HepG2 (cell line): ENCODE data around the gene CNOT6. TPM values are rescaled to one million over a fixed set of nuclear protein-coding genes. Genes with fewer than 3 reads are reported as not detected.

Source experiments
- ATAC-seq: fragments of 200-7000 bp; cut with Tn5 transposase; 3 replicates; pipeline ENCODE4 v1.9.1; 2020; ENCODE audit warnings: mild to moderate bottlenecking, moderate library complexity
- BruUV-seq: library from RNA; stranded (reverse); fragments of 400-500 nt; replicated peaks from 2 replicates; lab custom pipeline; 2021; lab: Mats Ljungman, UMichigan
- CTCF ChIA-PET: fragments of 300-600 bp; formaldehyde crosslinking; extraction: SDS; loops from one replicate; lab custom pipeline; 2021; ENCODE audit warnings: low total read pairs, inconsistent platforms, low intra/inter-chr PET ratio; lab: Yijun Ruan, JAX
- POLR2A ChIA-PET: fragments of 350-600 bp; sonication (Branson Sonifier 250); formaldehyde crosslinking; loops from one replicate; lab custom pipeline; 2020; ENCODE audit warnings: antibody characterized with exemption, inconsistent platforms; lab: Yijun Ruan, JAX
- DNase-seq: peaks from one replicate; pipeline ENCODE4 v3.0.0-alpha.2; 2015; ENCODE audit warnings: low spot score
- FAIRE-seq: peaks from 3 replicates; lab custom pipeline; 2011; peaks lifted over from hg19 to GRCh38; lab: Jason Lieb, UNC
- H2AFZ ChIP-seq: one replicate; pipeline ENCODE4 v1.6.1; 2011; ENCODE audit warnings: low read length, inconsistent platforms
- H3K27ac ChIP-seq: fragments of 300-600 bp; 3 replicates; pipeline ENCODE4 v1.8.0; 2011; ENCODE audit warnings: mixed run types, mild to moderate bottlenecking, mixed read lengths, low read length, inconsistent platforms; ENCODE audit not compliant: insufficient read depth; ENCODE audit errors: extremely low read length
- H3K27me3 ChIP-seq, 2 experiments: fragments of 200-600 bp in 1 of 2; 2 replicates in 1 of 2; 3 replicates in 1 of 2; pipeline versions ENCODE4 v1.6.0 to v1.8.0; 2011; ENCODE audit warnings: low read length in 2 of 2, mild to moderate bottlenecking in 2 of 2, moderate library complexity in 2 of 2, inconsistent platforms in 1 of 2; ENCODE audit not compliant: insufficient read depth in 2 of 2, control insufficient read depth in 1 of 2
- H3K36me3 ChIP-seq, 2 experiments: fragments of 200-600 bp in 1 of 2; replicated peaks in 1 of 2; 2 replicates in 1 of 2; 3 replicates in 1 of 2; pipeline versions ENCODE4 v1.5.1 to v1.8.0; 2011; ENCODE audit warnings: low read length in 2 of 2, inconsistent platforms in 1 of 2; ENCODE audit not compliant: insufficient read depth in 2 of 2, control insufficient read depth in 1 of 2
- H3K4me1 ChIP-seq: 2 replicates; pipeline ENCODE4 v1.5.1; 2012; ENCODE audit warnings: low read length, inconsistent platforms; ENCODE audit not compliant: insufficient read depth
- H3K4me2 ChIP-seq: 2 replicates; pipeline ENCODE4 v1.6.0; 2011; ENCODE audit warnings: low read depth, low read length, inconsistent platforms
- H3K4me3 ChIP-seq, 3 experiments: fragments of 200-600 bp in 1 of 3; sonication (generic), shearing (Covaris generic) in 1 of 3; replicated peaks in 1 of 3; 2 replicates each; pipeline ENCODE4 v1.5.1; 2011 to 2016; ENCODE audit warnings: low read length in 3 of 3, inconsistent platforms in 2 of 3, low read depth in 2 of 3, mild to moderate bottlenecking in 2 of 3, control low read depth in 1 of 3, mixed read lengths in 1 of 3; ENCODE audit not compliant: insufficient read depth in 1 of 3
- H3K79me2 ChIP-seq: one replicate; pipeline ENCODE4 v1.6.1; 2011; ENCODE audit warnings: low read length, inconsistent platforms; ENCODE audit not compliant: insufficient read depth
- H3K9ac ChIP-seq: 2 replicates; pipeline ENCODE4 v1.6.0; 2011; ENCODE audit warnings: mild to moderate bottlenecking, low read depth, low read length, inconsistent platforms; ENCODE audit not compliant: insufficient read depth
- H3K9me3 ChIP-seq: 2 replicates; pipeline ENCODE4 v1.5.1; 2012; ENCODE audit warnings: mild to moderate bottlenecking, low read length
- H4K20me1 ChIP-seq: 2 replicates; pipeline ENCODE4 v1.6.0; 2011; ENCODE audit warnings: inconsistent platforms, mild to moderate bottlenecking, low read length, moderate library complexity; ENCODE audit not compliant: insufficient read depth
- AKAP8 ChIP-seq: sonication (generic); formaldehyde crosslinking; IDR thresholded peaks from 2 replicates; pipeline ENCODE4 v1.5.1; 2020; ENCODE audit warnings: mild to moderate bottlenecking, missing genetic modification reagents
- EHMT2 ChIP-seq: fragments of 200-600 bp; sonication (generic); IDR thresholded peaks from 2 replicates; pipeline ENCODE4 v1.7.0; 2017; ENCODE audit warnings: antibody characterized with exemption, low read depth, low read length, borderline replicate concordance
- ETV5 ChIP-seq: IDR thresholded peaks from 2 replicates; pipeline ENCODE4 v1.6.1; 2018; ENCODE audit warnings: missing biosample characterization, missing genetic modification reagents, inconsistent platforms, borderline replicate concordance
- SMARCE1 ChIP-seq: fragments of 450-650 bp; IDR thresholded peaks from 2 replicates; pipeline ENCODE4 v1.6.1; 2017; ENCODE audit warnings: borderline replicate concordance
- SMYD3 ChIP-seq: sonication (generic); formaldehyde crosslinking; IDR thresholded peaks from 2 replicates; pipeline ENCODE4 v1.8.1; 2023; ENCODE audit warnings: mild to moderate bottlenecking, missing genetic modification reagents
- THAP7 ChIP-seq: sonication (generic); formaldehyde crosslinking; IDR thresholded peaks from 2 replicates; pipeline ENCODE4 v1.8.1; 2023; ENCODE audit warnings: mild to moderate bottlenecking, missing genetic modification reagents
- ZNF251 ChIP-seq: sonication (generic); formaldehyde crosslinking; IDR thresholded peaks from 2 replicates; pipeline ENCODE4 v1.9.0; 2021; ENCODE audit warnings: mild to moderate bottlenecking, missing genetic modification reagents
- ZNF383 ChIP-seq: sonication (generic); formaldehyde crosslinking; IDR thresholded peaks from 2 replicates; pipeline ENCODE4 v1.4.0; 2020; ENCODE audit warnings: missing genetic modification reagents, mild to moderate bottlenecking, borderline replicate concordance
- ZNF598 ChIP-seq: sonication (generic); formaldehyde crosslinking; IDR thresholded peaks from 2 replicates; pipeline ENCODE4 v1.5.1; 2020; ENCODE audit warnings: mild to moderate bottlenecking, missing genetic modification reagents, borderline replicate concordance
- WGBS: methylation state at CpG from one replicate; pipeline ENCODE4 v1.1.6; 2017; ENCODE audit warnings: low lambda C conversion rate; 5-methylcytosine and 5-hydroxymethylcytosine counted together
- in situ Hi-C: cut with HindIII; loops from 2 replicates; pipeline ENCODE4 v1.10.0; 2017; ENCODE audit warnings: low pct_unique_long_range_greater_than_20kb; ENCODE audit not compliant: extremely low pct_ligation_motif_present
- intact Hi-C: fragments of 100-400 bp; cut with micrococcal nuclease; formaldehyde crosslinking; loops from one replicate; pipeline ENCODE4 v1.10.0; 2022; ENCODE audit not compliant: unreplicated experiment
- polyA plus RNA-seq, 8 experiments: library from polyadenylated mRNA; depleted of rRNA in 3 of 8; stranded (reverse) in 7 of 8; unstranded in 1 of 8; fragments of >200 nt; fragmentation: Illumina TruSeq in 4 of 8; extraction: Trizol in 4 of 8; gene quantifications; 2 replicates each; pipeline versions ENCODE4 v1.2.1 to v1.2.3, GENCODE V29; 2011 to 2016; ENCODE audit warnings: low read depth in 4 of 8, missing spikeins in 1 of 8, mixed read lengths in 1 of 8; ENCODE audit not compliant: insufficient read depth in 1 of 8
- total RNA-seq, 5 experiments: library from RNA; depleted of rRNA; stranded (reverse); fragments of >200 nt; fragmentation: Illumina TruSeq; extraction: Trizol; gene quantifications; 2 replicates each; pipeline ENCODE4 v1.2.3, GENCODE V29; 2016; ENCODE audit warnings: low read depth in 1 of 5
- TF ChIP-seq, protein P1 (sequence below): sonication (generic); formaldehyde crosslinking; IDR thresholded peaks from 2 replicates; pipeline ENCODE4 v1.4.0; 2020; ENCODE audit warnings: mild to moderate bottlenecking, missing genetic modification reagents

Gene CNOT6
- total and polyA plus RNA-seq, 2 of the 13 experiments (the other 11 are each of a cell fraction or from before 2014, with no cell fraction given), result 8.8 to 9.1 TPM

- ChIA-PET POLR2A (no interaction called here), CTCF (no interaction called here)
- TF ChIP-seq ETV5 (CRISPR knock-in tag) (no peak), SMYD3 (no peak), ZNF251 (no peak), AKAP8 (no peak), EHMT2 (no peak), ZNF598 (CRISPR knock-in tag) (no peak), THAP7 (CRISPR knock-in tag) (no peak), SMARCE1 (no peak), ZNF383 (no peak)
- TF ChIP-seq, protein P1, sequence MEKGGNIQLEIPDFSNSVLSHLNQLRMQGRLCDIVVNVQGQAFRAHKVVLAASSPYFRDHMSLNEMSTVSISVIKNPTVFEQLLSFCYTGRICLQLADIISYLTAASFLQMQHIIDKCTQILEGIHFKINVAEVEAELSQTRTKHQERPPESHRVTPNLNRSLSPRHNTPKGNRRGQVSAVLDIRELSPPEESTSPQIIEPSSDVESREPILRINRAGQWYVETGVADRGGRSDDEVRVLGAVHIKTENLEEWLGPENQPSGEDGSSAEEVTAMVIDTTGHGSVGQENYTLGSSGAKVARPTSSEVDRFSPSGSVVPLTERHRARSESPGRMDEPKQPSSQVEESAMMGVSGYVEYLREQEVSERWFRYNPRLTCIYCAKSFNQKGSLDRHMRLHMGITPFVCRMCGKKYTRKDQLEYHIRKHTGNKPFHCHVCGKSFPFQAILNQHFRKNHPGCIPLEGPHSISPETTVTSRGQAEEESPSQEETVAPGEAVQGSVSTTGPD (CRISPR knock-in tag), result no peak
- in situ Hi-C loops, result no loop called here
- Histone ChIP-seq H3K27me3 (no peaks in the 10 kb centered on the region), H2AFZ (no peak overlapping the region), H3K4me2 (no peak overlapping the region), H3K9me3 (no peaks in the 10 kb centered on the region), H4K20me1 (peaks cover 3% of the 10 kb centered on the region; the same call in 1 of the 2 replicates), H3K9ac (no peak overlapping the region), H3K27ac (no peak overlapping the region), H3K4me1 (no peaks in the 10 kb centered on the region), H3K36me3 (peaks cover 8 to 45% of the 10 kb centered on the region in 2 experiments), H3K4me3 (no peak overlapping the region), H3K79me2 (peaks cover 11% of the 10 kb centered on the region)
- intact Hi-C loops, result no loop called here
- DNase-seq (no peak), ATAC-seq (no peak), FAIRE-seq (no peak)
- over 99% methylated on average over 11 of the region's 11 CpGs for WGBS
- no TSS peak for BruUV-seq
Observed at GRCh38 chr5:180558232-180558631, 64.1 kb downstream of the CNOT6 start.
